Lower lobe of right lung (tissue), 2 donors: ENCODE data around the gene ZRSR2. TPM values are rescaled to one million over a fixed set of nuclear protein-coding genes. Genes with fewer than 3 reads are reported as not detected.
"Not testable (repeated sequence)": the region's sequence is repeated elsewhere in the genome, so short reads cannot be mapped to it uniquely, and the experiment has no call there.

Experiments
- ATAC-seq, 2 donors: fragments of 200-7000 bp; cut with Tn5 transposase; one replicate each; pipeline ENCODE4 v1.9.1; 2020 to 2022; ENCODE audit warnings: mild to moderate bottlenecking in 2 of 2, moderate library complexity in 2 of 2
- DNase-seq: peaks from one replicate; pipeline ENCODE4 v3.0.0-alpha.2; 2020
- H3K27ac ChIP-seq: fragments of 200-600 bp; one replicate; pipeline ENCODE4 v1.8.0; 2022
- H3K27me3 ChIP-seq: fragments of 200-600 bp; one replicate; pipeline ENCODE4 v1.8.0; 2022; ENCODE audit warnings: low read depth
- H3K36me3 ChIP-seq: fragments of 200-600 bp; one replicate; pipeline ENCODE4 v1.8.0; 2022; ENCODE audit warnings: mild to moderate bottlenecking
- H3K4me1 ChIP-seq: fragments of 200-600 bp; one replicate; pipeline ENCODE4 v1.8.0; 2022
- H3K4me3 ChIP-seq: fragments of 200-600 bp; one replicate; pipeline ENCODE4 v1.8.0; 2022; ENCODE audit warnings: mild to moderate bottlenecking
- H3K9me3 ChIP-seq: fragments of 200-600 bp; one replicate; pipeline ENCODE4 v1.8.0; 2022
- intact Hi-C: fragments of 100-400 bp; cut with DNase I; formaldehyde crosslinking; loops from one replicate; pipeline ENCODE4 v1.11.0; 2022
- total RNA-seq: library from RNA; stranded (reverse); fragmentation: NEBNext Ultra II Directional; extraction: Animal tissue kit (Norgen Biotek cat#: 25700); gene quantifications from one replicate; pipeline ENCODE4 v1.2.1, GENCODE V29; 2021
- TF ChIP-seq, protein P1 (sequence below): fragments of 200-600 bp; IDR thresholded peaks from one replicate; pipeline ENCODE4 v1.8.0; 2022; ENCODE audit warnings: antibody characterized with exemption, mild to moderate bottlenecking
- donor health status: DM: no; HTN: yes; CAD: no; lungs with severe emphysema.

The ZRSR2 gene
- total RNA-seq, 1 donor from 2014 or later = 11.3 TPM

DNA sequence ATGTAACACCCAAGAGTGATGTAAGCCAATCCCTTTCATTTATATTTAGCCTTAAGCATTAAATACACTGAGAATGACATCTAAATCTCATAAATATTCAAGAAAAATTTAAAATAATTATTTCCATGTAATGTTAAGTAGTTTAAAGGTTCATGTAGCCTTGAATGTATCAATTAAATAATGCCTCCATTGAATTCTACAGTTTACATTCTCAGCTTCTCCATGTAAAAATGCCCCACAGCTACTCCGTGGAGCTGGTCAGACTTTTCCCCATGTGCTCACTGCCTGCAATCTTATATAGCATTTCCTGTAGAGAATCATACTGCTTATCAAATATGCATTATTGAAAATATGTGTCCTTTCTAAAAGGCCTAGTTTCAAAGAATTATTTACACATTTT is 38.9 kb downstream of the ZRSR2 start:
- ATAC-seq = no peak
- Histone ChIP-seq H3K4me1 (no peaks in the 10 kb centered on the region), H3K27ac (no peak overlapping the region), H3K4me3 (no peak overlapping the region), H3K27me3 (no peaks in the 10 kb centered on the region), H3K9me3 (no peaks in the 10 kb centered on the region), H3K36me3 (peaks cover 16% of the 10 kb centered on the region)
- intact Hi-C loops = no loop called here
- no peak for DNase-seq
- TF ChIP-seq, protein P1, sequence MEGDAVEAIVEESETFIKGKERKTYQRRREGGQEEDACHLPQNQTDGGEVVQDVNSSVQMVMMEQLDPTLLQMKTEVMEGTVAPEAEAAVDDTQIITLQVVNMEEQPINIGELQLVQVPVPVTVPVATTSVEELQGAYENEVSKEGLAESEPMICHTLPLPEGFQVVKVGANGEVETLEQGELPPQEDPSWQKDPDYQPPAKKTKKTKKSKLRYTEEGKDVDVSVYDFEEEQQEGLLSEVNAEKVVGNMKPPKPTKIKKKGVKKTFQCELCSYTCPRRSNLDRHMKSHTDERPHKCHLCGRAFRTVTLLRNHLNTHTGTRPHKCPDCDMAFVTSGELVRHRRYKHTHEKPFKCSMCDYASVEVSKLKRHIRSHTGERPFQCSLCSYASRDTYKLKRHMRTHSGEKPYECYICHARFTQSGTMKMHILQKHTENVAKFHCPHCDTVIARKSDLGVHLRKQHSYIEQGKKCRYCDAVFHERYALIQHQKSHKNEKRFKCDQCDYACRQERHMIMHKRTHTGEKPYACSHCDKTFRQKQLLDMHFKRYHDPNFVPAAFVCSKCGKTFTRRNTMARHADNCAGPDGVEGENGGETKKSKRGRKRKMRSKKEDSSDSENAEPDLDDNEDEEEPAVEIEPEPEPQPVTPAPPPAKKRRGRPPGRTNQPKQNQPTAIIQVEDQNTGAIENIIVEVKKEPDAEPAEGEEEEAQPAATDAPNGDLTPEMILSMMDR = no peak

- ATAC-seq, DNase-seq, H3K9me3 ChIP-seq, H3K27me3 ChIP-seq, H3K4me1 ChIP-seq, H3K36me3 ChIP-seq, intact Hi-C loops, H3K27ac ChIP-seq, H3K4me3 ChIP-seq: not testable (repeated sequence)
Measured at GRCh38 chrX:15831347-15831746, 41.1 kb downstream of the ZRSR2 start.

- intact Hi-C loops = no loop called here
- Histone ChIP-seq H3K9me3 (no peaks in the 10 kb centered on the region), H3K4me1 (no peaks in the 10 kb centered on the region), H3K4me3 (no peak overlapping the region), H3K27me3 (no peaks in the 10 kb centered on the region), H3K27ac (no peak overlapping the region), H3K36me3 (no peaks in the 10 kb centered on the region)
- ATAC-seq (no peak), DNase-seq (no peak)
- TF ChIP-seq, protein P1 = no peak
Measured at GRCh38 chrX:15834053-15834452, 43.8 kb downstream of the ZRSR2 start.

- H3K27me3 ChIP-seq = no peaks in the 10 kb centered on the region
- intact Hi-C loops = no loop called here
- TF ChIP-seq, protein P1 = no peak
- no peak overlapping the region for H3K27ac ChIP-seq
- H3K9me3 ChIP-seq = no peaks in the 10 kb centered on the region
- no peaks in the 10 kb centered on the region for H3K36me3 ChIP-seq
- H3K4me1 ChIP-seq = no peaks in the 10 kb centered on the region
- DNase-seq (no peak), ATAC-seq (no peak)
- no peak overlapping the region for H3K4me3 ChIP-seq
Measured at GRCh38 chrX:15834827-15835595, 44.7 kb downstream of the ZRSR2 start.

DNA sequence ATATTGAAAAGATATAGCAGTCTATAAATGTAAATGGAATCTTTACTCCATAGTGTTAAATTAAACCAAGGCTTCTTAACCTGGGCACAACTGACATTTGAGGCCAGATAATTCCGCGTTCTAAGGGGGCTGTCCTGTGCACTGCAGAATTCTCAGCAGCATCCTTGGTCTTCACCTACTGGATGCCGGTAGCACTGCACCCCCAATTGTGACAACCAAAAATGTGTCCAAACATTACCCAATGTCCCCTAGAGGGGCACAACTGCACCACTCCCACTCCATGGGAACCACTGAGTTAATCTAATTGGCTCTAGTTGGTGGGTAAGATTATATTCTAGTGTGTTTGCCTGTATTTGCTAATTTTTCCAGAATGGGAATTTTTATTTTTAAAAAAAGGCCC is 47.7 kb downstream of the ZRSR2 start:
- H3K27ac ChIP-seq = no peak overlapping the region
- TF ChIP-seq, protein P1 = no peak
- intact Hi-C loops = no loop called here
- no peaks in the 10 kb centered on the region for H3K36me3 ChIP-seq
- H3K4me3 ChIP-seq = no peak overlapping the region
- ATAC-seq (no peak), DNase-seq (no peak)
- no peaks in the 10 kb centered on the region for H3K9me3 ChIP-seq
- H3K4me1 ChIP-seq = no peaks in the 10 kb centered on the region
- H3K27me3 ChIP-seq = no peaks in the 10 kb centered on the region

DNA sequence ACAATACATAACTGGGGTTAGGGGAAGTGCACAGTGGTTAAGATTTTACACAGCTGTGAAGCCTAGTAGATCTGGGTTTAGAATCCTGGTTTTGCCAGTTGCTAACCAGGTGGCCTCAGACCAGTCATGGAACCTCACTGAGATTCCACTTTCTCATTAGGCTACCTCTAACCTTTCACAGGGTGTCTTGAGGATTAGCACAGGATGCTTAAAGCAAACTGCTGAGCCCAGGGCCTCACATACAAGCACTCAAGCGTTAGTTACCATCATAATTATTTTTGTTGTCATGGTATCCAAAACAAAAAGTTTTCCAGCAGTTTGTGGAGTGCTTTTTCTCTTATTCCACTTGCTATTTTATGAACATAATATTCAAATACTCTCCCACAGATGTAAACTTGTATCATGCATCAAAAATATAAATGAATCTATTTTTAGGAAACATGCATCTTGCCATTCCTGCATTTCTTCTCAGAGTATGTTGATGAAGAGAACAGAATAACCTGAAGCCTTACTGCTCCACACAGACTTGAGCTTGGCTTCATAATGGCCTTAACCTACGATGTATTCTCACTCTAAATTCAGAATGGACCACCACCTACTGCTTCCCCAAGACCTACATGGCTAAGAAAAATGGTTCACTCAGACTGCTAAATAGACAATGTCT is 51.7 kb downstream of the ZRSR2 start:
- Histone ChIP-seq H3K4me3 (no peak overlapping the region), H3K27ac (no peak overlapping the region), H3K9me3 (no peaks in the 10 kb centered on the region), H3K27me3 (no peaks in the 10 kb centered on the region), H3K4me1 (no peaks in the 10 kb centered on the region), H3K36me3 (peaks cover 19% of the 10 kb centered on the region)
- ATAC-seq = no peak
- no peak for DNase-seq
- TF ChIP-seq, protein P1 = no peak
- intact Hi-C loops = no loop called here
